Stimulated activated effector memory CD8-positive, alpha-beta T cell treated with anti-CD3 and anti-CD28 coated beads, Interleukin-12 subunit alpha, Interleukin-12 subunit beta, amount 100 ng/mL, for 72 hours (primary cell): Measurements from ENCODE around the gene KCNH2.
A peak's percentile ranks its signal among the peaks of the same experiment; 100 is the strongest.

Experiments
- ATAC-seq: fragments of 150-1000 bp; cut with Tn5 transposase; 2 replicates; pipeline ENCODE4 v1.10.0; 2021
- DNase-seq, 2 donors: peaks; one replicate each; pipeline ENCODE4 v3.0.0; 2021 to 2022; ENCODE audit warnings: low spot score in 2 of 2
- H3K27ac Mint-ChIP-seq: one replicate; pipeline ENCODE4 v1.8.0; 2022; ENCODE audit warnings: mild to moderate bottlenecking, mixed read lengths
- H3K36me3 Mint-ChIP-seq: one replicate; pipeline ENCODE4 v1.8.0; 2022; ENCODE audit warnings: mild to moderate bottlenecking, mixed read lengths
- H3K4me1 Mint-ChIP-seq: one replicate; pipeline ENCODE4 v1.8.0; 2022; ENCODE audit warnings: mixed read lengths
- H3K4me3 Mint-ChIP-seq: one replicate; pipeline ENCODE4 v1.8.0; 2022; ENCODE audit warnings: mild to moderate bottlenecking, mixed read lengths
- H3K9me3 Mint-ChIP-seq: one replicate; pipeline ENCODE4 v1.8.0; 2022; ENCODE audit warnings: mixed read lengths

The KCNH2 gene

GRCh38 chr7:150897502-150898474, 80.3 kb downstream of the KCNH2 start:
- ATAC-seq (peak; percentile 78), DNase-seq (peak in 1 of 2 donors; percentile 64)
- Mint-ChIP-seq H3K9me3 (peaks cover 4% of the 10 kb centered on the region), H3K4me3 (peak overlapping the region; percentile 10), H3K36me3 (no peaks in the 10 kb centered on the region), H3K4me1 (peaks cover 18% of the 10 kb centered on the region), H3K27ac (no peak overlapping the region)

GRCh38 chr7:150896562-150897209, 81.4 kb downstream of the KCNH2 start:
- H3K4me3 Mint-ChIP-seq: no peak overlapping the region
- DNase-seq (peak in 1 of 2 donors; percentile 47), ATAC-seq (no peak)
- peaks cover 4% of the 10 kb centered on the region for H3K9me3 Mint-ChIP-seq
- H3K27ac Mint-ChIP-seq: no peak overlapping the region
- H3K36me3 Mint-ChIP-seq: no peaks in the 10 kb centered on the region
- peaks cover 18% of the 10 kb centered on the region for H3K4me1 Mint-ChIP-seq

- Mint-ChIP-seq H3K4me3 (no peak overlapping the region), H3K9me3 (peaks cover 4% of the 10 kb centered on the region), H3K36me3 (no peaks in the 10 kb centered on the region), H3K27ac (no peak overlapping the region), H3K4me1 (peaks cover 18% of the 10 kb centered on the region)
- DNase-seq (peak in 1 of 2 donors; percentile 44), ATAC-seq (no peak)
Measured at GRCh38 chr7:150895809-150896208, 82.3 kb downstream of the KCNH2 start.
